KOPT-K1 (cell line): ENCODE results near the gene ANKDD1B.
"Not testable (repeated sequence)": the region's sequence is repeated elsewhere in the genome, so short reads cannot be mapped to it uniquely, and the experiment has no call there.

Experiments used
- H3K27ac ChIP-seq: fragments of 200-600 bp; sonication (generic); 2 replicates; pipeline ENCODE4 v1.5.1; 2016; ENCODE audit warnings: antibody characterized with exemption, mild to moderate bottlenecking, low read depth, low read length; ENCODE audit not compliant: poor library complexity, severe bottlenecking
- H3K36me3 ChIP-seq: fragments of 200-600 bp; sonication (generic); 2 replicates; pipeline ENCODE4 v1.5.1; 2017; ENCODE audit warnings: antibody characterized with exemption, mild to moderate bottlenecking, low read length, moderate library complexity; ENCODE audit not compliant: insufficient read depth
- H3K9me3 ChIP-seq: fragments of 200-600 bp; sonication (generic); 2 replicates; pipeline ENCODE4 v1.5.1; 2017; ENCODE audit warnings: antibody characterized with exemption, low read length, mild to moderate bottlenecking; ENCODE audit not compliant: insufficient read depth, poor library complexity, severe bottlenecking

Gene ANKDD1B

GRCh38 chr5:75690669-75691068 is 79.4 kb downstream of the ANKDD1B start:
- H3K9me3 ChIP-seq = no peaks in the 10 kb centered on the region
- H3K36me3 ChIP-seq = peaks cover 96% of the 10 kb centered on the region
- no peak overlapping the region for H3K27ac ChIP-seq

GRCh38 chr5:75694781-75695180 is 83.5 kb downstream of the ANKDD1B start:
- peaks cover 54% of the 10 kb centered on the region for H3K36me3 ChIP-seq
- H3K9me3 ChIP-seq = no peaks in the 10 kb centered on the region
- H3K27ac ChIP-seq = no peak overlapping the region

- not testable (repeated sequence) for H3K27ac ChIP-seq, H3K9me3 ChIP-seq
- peaks cover 45% of the 10 kb centered on the region for H3K36me3 ChIP-seq
Measured at GRCh38 chr5:75695472-75696351, 84.5 kb downstream of the ANKDD1B start.

- H3K9me3 ChIP-seq = peaks cover 4% of the 10 kb centered on the region
- H3K36me3 ChIP-seq = peaks cover 52% of the 10 kb centered on the region
- no peak overlapping the region for H3K27ac ChIP-seq
Measured at GRCh38 chr5:75701856-75702255, 90.6 kb downstream of the ANKDD1B start.

- peaks cover 4% of the 10 kb centered on the region for H3K9me3 ChIP-seq
- H3K36me3 ChIP-seq = peaks cover 83% of the 10 kb centered on the region
- no peak overlapping the region for H3K27ac ChIP-seq
Measured at GRCh38 chr5:75706016-75706415, 94.8 kb downstream of the ANKDD1B start.

- Histone ChIP-seq H3K36me3 (peaks cover 84% of the 10 kb centered on the region), H3K9me3 (peaks cover 2% of the 10 kb centered on the region), H3K27ac (no peak overlapping the region)
Measured at GRCh38 chr5:75706775-75707174, 95.5 kb downstream of the ANKDD1B start.

GRCh38 chr5:75707911-75708509 is 96.8 kb downstream of the ANKDD1B start:
- H3K9me3 ChIP-seq = no peaks in the 10 kb centered on the region
- H3K27ac ChIP-seq = no peak overlapping the region
- H3K36me3 ChIP-seq = peaks cover 84% of the 10 kb centered on the region

GRCh38 chr5:75710637-75711036 is 99.4 kb downstream of the ANKDD1B start:
- Histone ChIP-seq H3K9me3 (no peaks in the 10 kb centered on the region), H3K27ac (no peak overlapping the region), H3K36me3 (peaks cover 81% of the 10 kb centered on the region)

- Histone ChIP-seq H3K27ac (no peak overlapping the region), H3K36me3 (peaks cover 76% of the 10 kb centered on the region), H3K9me3 (no peaks in the 10 kb centered on the region)
Measured at GRCh38 chr5:75711151-75711550, 99.9 kb downstream of the ANKDD1B start.

GRCh38 chr5:75712091-75712490 is 100.8 kb downstream of the ANKDD1B start:
- Histone ChIP-seq H3K9me3 (no peaks in the 10 kb centered on the region), H3K27ac (no peak overlapping the region), H3K36me3 (peaks cover 66% of the 10 kb centered on the region)

GRCh38 chr5:75716715-75717081 is 105.4 kb downstream of the ANKDD1B start:
- H3K36me3 ChIP-seq = peaks cover 34% of the 10 kb centered on the region
- peak overlapping the region; percentile 91 for H3K27ac ChIP-seq
- no peaks in the 10 kb centered on the region for H3K9me3 ChIP-seq

GRCh38 chr5:75717082-75717922 is 106.0 kb downstream of the ANKDD1B start, which contains the start of gene POC5:
Gene POC5 (minus strand): TSS chr5:75717437. CDS start chr5:75712937, 4,500 bp downstream.
- H3K9me3 ChIP-seq = no peaks in the 10 kb centered on the region

GRCh38 chr5:75720882-75721281 is 109.6 kb downstream of the ANKDD1B start:
- Histone ChIP-seq H3K36me3 (no peaks in the 10 kb centered on the region), H3K9me3 (no peaks in the 10 kb centered on the region), H3K27ac (no peak overlapping the region)

More at GRCh38 chr5:75717082-75717922, 106.0 kb downstream of the ANKDD1B start, which contains the start of gene POC5:
- H3K36me3 ChIP-seq = peaks cover 28% of the 10 kb centered on the region
- peak within 1 kb of the TSS; percentile 91 for H3K27ac ChIP-seq
